ENCODE data around the gene IGSF9. TPM values are rescaled to one million over a fixed set of nuclear protein-coding genes. Genes with fewer than 3 reads are reported as not detected.
A peak's percentile ranks its signal among the peaks of the same experiment; 100 is the strongest.

The IGSF9 gene
- total RNA-seq, 1 experiment from 2014 or later, result 23.4 TPM

GRCh38 chr1:159915571-159916241, 29.7 kb downstream of the IGSF9 start:
- no peaks in the 10 kb centered on the region for H3K9me2 ChIP-seq (ENCODE audit: insufficient read depth)
- no peak for DNase-seq
- H2AFZ ChIP-seq, result no peak overlapping the region
- H3K4me2 ChIP-seq, result peak overlapping the region; percentile 57
- no peaks in the 10 kb centered on the region for H3K27me3 ChIP-seq (ENCODE audit: insufficient read depth, low read depth)
- peaks cover 20% of the 10 kb centered on the region for H3K36me3 ChIP-seq (ENCODE audit: low read depth)
- BruUV-seq (replicated peaks), result no TSS peak
- H3K9me3 ChIP-seq (ENCODE audit: insufficient read depth, low read depth), result no peaks in the 10 kb centered on the region
- H3K4me1 ChIP-seq (replicated peaks; ENCODE audit: insufficient read depth), result peaks cover 99% of the 10 kb centered on the region
- CTCF ChIA-PET, result interaction anchor here (2.1 kb wide), 1 partner anchor 23 kb away, joined by 9 read pairs; no protein-coding TSS in a partner anchor
- peaks cover 22% of the 10 kb centered on the region for H3K79me2 ChIP-seq (ENCODE audit: low read depth)
- H3K27ac ChIP-seq, result peak overlapping the region; percentile 79
- no peak overlapping the region for H3K4me3 ChIP-seq
- peaks cover 4% of the 10 kb centered on the region; the same call in 1 of the 2 replicates for H4K20me1 ChIP-seq (ENCODE audit: insufficient read depth)
- intact Hi-C loops (cut with micrococcal nuclease; ENCODE audit: unreplicated experiment), result loop anchor here (1.0 to 2.0 kb wide), 3 partner anchors 9 to 45 kb away; no protein-coding TSS in a partner anchor
- TF ChIP-seq CTCF (conservative IDR thresholded peaks at IDR 0.05) (no peak), EZH2 (IDR thresholded peaks at IDR 0.05; ENCODE audit: low read depth) (no peak)
- POLR2A ChIA-PET (ENCODE audit: unreplicated experiment), result interaction anchor here (0.6 to 1.8 kb wide), 6 partner anchors 9 to 304 kb away, joined by 3 to 18 read pairs (median 6); partner anchors contain the start of genes CFAP45 and TAGLN2
- H3F3A ChIP-seq (ENCODE audit: insufficient read depth, low read depth), result peaks cover 85% of the 10 kb centered on the region

GRCh38 chr1:159914252-159915018, 31.0 kb downstream of the IGSF9 start:
- peaks cover 8% of the 10 kb centered on the region for H3K36me3 ChIP-seq (ENCODE audit: low read depth)
- peaks cover 9% of the 10 kb centered on the region; the same call in 1 of the 2 replicates for H3K79me2 ChIP-seq (ENCODE audit: low read depth)
- BruUV-seq (replicated peaks), result no TSS peak
- no peaks in the 10 kb centered on the region for H3K9me3 ChIP-seq (ENCODE audit: insufficient read depth, low read depth)
- peak in 1 of 2 experiments; percentile 82 for DNase-seq
- H3K9me2 ChIP-seq (ENCODE audit: insufficient read depth), result no peaks in the 10 kb centered on the region
- H3K4me3 ChIP-seq, result no peak overlapping the region
- CTCF ChIA-PET, result interaction anchor here (0.6 to 0.7 kb wide), 3 partner anchors 24 to 204 kb away, joined by 3 to 5 read pairs (median 3); no protein-coding TSS in a partner anchor
- intact Hi-C loops (cut with micrococcal nuclease; ENCODE audit: unreplicated experiment), result no loop called here
- H2AFZ ChIP-seq, result no peak overlapping the region
- H4K20me1 ChIP-seq (ENCODE audit: insufficient read depth), result no peaks in the 10 kb centered on the region
- no peaks in the 10 kb centered on the region for H3K27me3 ChIP-seq (ENCODE audit: insufficient read depth, low read depth)
- peaks cover 99% of the 10 kb centered on the region for H3K4me1 ChIP-seq (replicated peaks; ENCODE audit: insufficient read depth)
- POLR2A ChIA-PET (ENCODE audit: unreplicated experiment), result interaction anchor here (0.5 to 1.8 kb wide), 5 partner anchors 10 to 494 kb away, joined by 3 to 11 read pairs (median 7); no protein-coding TSS in a partner anchor
- peaks cover 81% of the 10 kb centered on the region for H3F3A ChIP-seq (ENCODE audit: insufficient read depth, low read depth)
- peak overlapping the region; percentile 53 for H3K4me2 ChIP-seq
- no peak for TF ChIP-seq EZH2 (IDR thresholded peaks at IDR 0.05; ENCODE audit: low read depth)
- TF ChIP-seq CTCF (conservative IDR thresholded peaks at IDR 0.05), result no peak
- peak overlapping the region; percentile 78 for H3K27ac ChIP-seq

GRCh38 chr1:159913451-159914192, 31.8 kb downstream of the IGSF9 start:
- H2AFZ ChIP-seq, result no peak overlapping the region
- H4K20me1 ChIP-seq (ENCODE audit: insufficient read depth), result no peaks in the 10 kb centered on the region
- peak overlapping the region; percentile 53 for H3K4me2 ChIP-seq
- intact Hi-C loops (cut with micrococcal nuclease; ENCODE audit: unreplicated experiment), result no loop called here
- no peaks in the 10 kb centered on the region for H3K9me3 ChIP-seq (ENCODE audit: insufficient read depth, low read depth)
- H3K27ac ChIP-seq, result peak overlapping the region; percentile 78
- peaks cover 99% of the 10 kb centered on the region for H3K4me1 ChIP-seq (replicated peaks; ENCODE audit: insufficient read depth)
- 0 out of 2 replicates have a peak, but pooled peaks cover under 1% of the 10 kb centered on the region for H3K36me3 ChIP-seq (ENCODE audit: low read depth)
- TF ChIP-seq CTCF (conservative IDR thresholded peaks at IDR 0.05), result no peak
- no peak overlapping the region for H3K4me3 ChIP-seq
- no peaks in the 10 kb centered on the region for H3K27me3 ChIP-seq (ENCODE audit: insufficient read depth, low read depth)
- peaks cover 81% of the 10 kb centered on the region for H3F3A ChIP-seq (ENCODE audit: insufficient read depth, low read depth)
- no peaks in the 10 kb centered on the region for H3K9me2 ChIP-seq (ENCODE audit: insufficient read depth)
- no TSS peak for BruUV-seq (replicated peaks)
- CTCF ChIA-PET, result interaction anchor here (0.7 kb wide), 2 partner anchors 94 to 204 kb away, joined by 3 read pairs; no protein-coding TSS in a partner anchor
- DNase-seq, result peak; percentile 63 to 92
- peaks cover under 1% of the 10 kb centered on the region; the same call in 1 of the 2 replicates for H3K79me2 ChIP-seq (ENCODE audit: low read depth)
- POLR2A ChIA-PET (ENCODE audit: unreplicated experiment), result interaction anchor here (0.6 kb wide), 4 partner anchors 9 to 28 kb away, joined by 3 to 11 read pairs (median 8); no protein-coding TSS in a partner anchor

Data from PC-9 (cell line).